ENCODE data around the gene TCF7L2.

The TCF7L2 gene

GRCh38 chr10:112949875-112950507 lies at the start of gene TCF7L2:
Gene TCF7L2, plus strand, starts transcription at chr10:112950247. Its CDS starts 510 bp downstream, at chr10:112950757.
- TF ChIP-seq CTCF (IDR thresholded peaks at IDR 0.05; ENCODE audit: insufficient read depth, missing control alignments): no peak
- DNase-seq (ENCODE audit: insufficient read length, low spot score) (peak; percentile 39), FAIRE-seq (no peak)

- FAIRE-seq (no peak), DNase-seq (ENCODE audit: insufficient read length, low spot score) (no peak)
- no peak for TF ChIP-seq CTCF (IDR thresholded peaks at IDR 0.05; ENCODE audit: insufficient read depth, missing control alignments)
These were observed 47.3 kb upstream of the TCF7L2 start for GRCh38 chr10:112902730-112903129.

- FAIRE-seq (no peak), DNase-seq (ENCODE audit: insufficient read length, low spot score) (no peak)
- TF ChIP-seq CTCF (IDR thresholded peaks at IDR 0.05; ENCODE audit: insufficient read depth, missing control alignments): no peak
These were observed 46.0 kb upstream of the TCF7L2 start for GRCh38 chr10:112904000-112904399.

- FAIRE-seq (no peak), DNase-seq (ENCODE audit: insufficient read length, low spot score) (no peak)
- no peak for TF ChIP-seq CTCF (IDR thresholded peaks at IDR 0.05; ENCODE audit: insufficient read depth, missing control alignments)
These were observed 43.1 kb upstream of the TCF7L2 start for GRCh38 chr10:112906945-112907344.

- FAIRE-seq (no peak), DNase-seq (ENCODE audit: insufficient read length, low spot score) (no peak)
- no peak for TF ChIP-seq CTCF (IDR thresholded peaks at IDR 0.05; ENCODE audit: insufficient read depth, missing control alignments)
These were observed 42.2 kb upstream of the TCF7L2 start for GRCh38 chr10:112907893-112908292.

GRCh38 chr10:112911206-112911605 lies 38.8 kb upstream of the TCF7L2 start:
- no peak for DNase-seq (ENCODE audit: insufficient read length, low spot score)
- no peak for FAIRE-seq
- no peak for TF ChIP-seq CTCF (IDR thresholded peaks at IDR 0.05; ENCODE audit: insufficient read depth, missing control alignments)

- no peak for TF ChIP-seq CTCF (IDR thresholded peaks at IDR 0.05; ENCODE audit: insufficient read depth, missing control alignments)
- DNase-seq (ENCODE audit: insufficient read length, low spot score) (no peak), FAIRE-seq (no peak)
These were observed 37.6 kb upstream of the TCF7L2 start for GRCh38 chr10:112912410-112912928.
